WERI-Rb-1 (cell line): Measurements from ENCODE around the gene ATXN3.

ENCODE experiments used
- DNase-seq: peaks from one replicate; pipeline ENCODE4 v3.0.0-alpha.2; 2020
- H3K27ac ChIP-seq: fragments of 250-450 bp; sonication (Bioruptor Pico); 2 replicates; pipeline ENCODE4 v1.5.1; 2020; ENCODE audit warnings: mild to moderate bottlenecking, moderate library complexity
- H3K27me3 ChIP-seq: fragments of 250-450 bp; sonication (Bioruptor Pico); 2 replicates; pipeline ENCODE4 v1.5.1; 2021; ENCODE audit warnings: mild to moderate bottlenecking, low read depth, moderate library complexity; ENCODE audit not compliant: insufficient read depth, severe bottlenecking
- H3K36me3 ChIP-seq: fragments of 250-450 bp; sonication (Bioruptor Pico); 2 replicates; pipeline ENCODE4 v1.5.1; 2020; ENCODE audit warnings: mild to moderate bottlenecking, moderate library complexity
- H3K4me3 ChIP-seq: 2 replicates; pipeline ENCODE4 v1.5.1; 2011; ENCODE audit warnings: low read depth, mild to moderate bottlenecking, control low read depth, low read length
- H3K9me3 ChIP-seq: fragments of 250-450 bp; sonication (Bioruptor Pico); 2 replicates; pipeline ENCODE4 v1.5.1; 2021; ENCODE audit warnings: mild to moderate bottlenecking, moderate library complexity; ENCODE audit not compliant: severe bottlenecking
- CTCF ChIP-seq: IDR thresholded peaks from 2 replicates; pipeline ENCODE4 v1.5.1; 2011; ENCODE audit warnings: low read depth, mild to moderate bottlenecking, control low read depth, inconsistent platforms, low read length

ATXN3 gene

GRCh38 chr14:92121670-92122350 is 15.4 kb upstream of the ATXN3 start, which contains the start of the genes CPSF2 and NDUFB1:
TSS of gene CPSF2 (plus strand) at chr14:92121969. CDS start at chr14:92130985, 9,016 bp downstream.
TSS of gene NDUFB1 (minus strand) at chr14:92121706. CDS start at chr14:92117637, 4,069 bp downstream.
- DNase-seq, result peak; percentile 88
- Histone ChIP-seq H3K27me3 (no peaks in the 10 kb centered on the region), H3K9me3 (no peaks in the 10 kb centered on the region), H3K4me3 (peak within 1 kb of the TSS; percentile 99), H3K36me3 (peaks cover 45% of the 10 kb centered on the region), H3K27ac (peak within 1 kb of the TSS; percentile 99)
- TF ChIP-seq CTCF, result no peak

- Histone ChIP-seq H3K9me3 (no peaks in the 10 kb centered on the region), H3K36me3 (peaks cover 49% of the 10 kb centered on the region), H3K27ac (peak overlapping the region; percentile 99), H3K4me3 (peak overlapping the region; percentile 99), H3K27me3 (no peaks in the 10 kb centered on the region)
- no peak for DNase-seq
- no peak for TF ChIP-seq CTCF
Observed at GRCh38 chr14:92121207-92121669, 14.9 kb upstream of the ATXN3 start.

- TF ChIP-seq CTCF, result no peak
- no peak for DNase-seq
- H3K27me3 ChIP-seq, result no peaks in the 10 kb centered on the region
Observed at GRCh38 chr14:92109490-92109889, 3.1 kb upstream of the ATXN3 start.

GRCh38 chr14:92108345-92109254 is 2.2 kb upstream of the ATXN3 start:
- DNase-seq, result no peak
- Histone ChIP-seq H3K4me3 (no peak overlapping the region), H3K27me3 (no peaks in the 10 kb centered on the region), H3K27ac (no peak overlapping the region), H3K9me3 (no peaks in the 10 kb centered on the region), H3K36me3 (no peaks in the 10 kb centered on the region; the same call in 1 of the 2 replicates)
- TF ChIP-seq CTCF, result no peak

More at GRCh38 chr14:92109490-92109889, 3.1 kb upstream of the ATXN3 start:
- Histone ChIP-seq H3K9me3 (no peaks in the 10 kb centered on the region), H3K27ac (no peak overlapping the region), H3K36me3 (peaks cover 3% of the 10 kb centered on the region; the same call in 1 of the 2 replicates), H3K4me3 (no peak overlapping the region)

GRCh38 chr14:92105893-92106142 is 564 bp downstream of the ATXN3 start:
- H3K9me3 ChIP-seq, result no peaks in the 10 kb centered on the region
- H3K27me3 ChIP-seq, result no peaks in the 10 kb centered on the region
- peak overlapping the region; percentile 98 for H3K4me3 ChIP-seq
- no peak for TF ChIP-seq CTCF
- no peaks in the 10 kb centered on the region; the same call in 1 of the 2 replicates for H3K36me3 ChIP-seq
- DNase-seq, result no peak
- peak overlapping the region; percentile 89 for H3K27ac ChIP-seq
